T47D (cell line): ENCODE measurements around the gene GP5.

Source experiments
- DNase-seq, 2 experiments: peaks; one replicate each; pipeline versions ENCODE4 v3.0.0 to v3.0.0-alpha.2; 2011 to 2012; ENCODE audit warnings: low read depth in 1 of 2, low spot score in 1 of 2
- JUND ChIP-seq: IDR thresholded peaks from 2 replicates; pipeline ENCODE4 v1.6.1; 2012; ENCODE audit warnings: low read depth
- in situ Hi-C: cut with HindIII; loops from 2 replicates; pipeline ENCODE4 v1.10.0; 2016; ENCODE audit warnings: low sequenced_read_pairs, low pct_unique_long_range_greater_than_20kb

GP5 gene

DNA sequence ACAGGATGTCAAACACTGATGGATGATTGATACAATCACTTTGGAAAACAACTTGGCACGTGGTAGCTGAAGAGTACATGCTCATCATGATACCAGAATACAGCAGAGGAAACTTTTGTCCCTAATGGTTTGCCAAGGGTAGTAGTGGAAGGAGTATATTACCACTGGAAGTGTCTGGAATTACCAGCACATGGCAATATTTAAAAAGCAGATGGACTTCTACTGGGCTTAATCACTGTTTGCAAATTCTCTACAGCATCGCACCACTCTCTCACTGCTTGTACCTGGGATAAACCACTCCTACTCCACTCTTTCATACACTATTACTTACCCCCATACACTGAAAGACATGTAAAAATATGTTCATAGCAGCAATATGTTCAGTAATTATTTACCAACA is 19.6 kb upstream of the GP5 start:
- in situ Hi-C loops: no loop called here
- no peak for TF ChIP-seq JUND

DNA sequence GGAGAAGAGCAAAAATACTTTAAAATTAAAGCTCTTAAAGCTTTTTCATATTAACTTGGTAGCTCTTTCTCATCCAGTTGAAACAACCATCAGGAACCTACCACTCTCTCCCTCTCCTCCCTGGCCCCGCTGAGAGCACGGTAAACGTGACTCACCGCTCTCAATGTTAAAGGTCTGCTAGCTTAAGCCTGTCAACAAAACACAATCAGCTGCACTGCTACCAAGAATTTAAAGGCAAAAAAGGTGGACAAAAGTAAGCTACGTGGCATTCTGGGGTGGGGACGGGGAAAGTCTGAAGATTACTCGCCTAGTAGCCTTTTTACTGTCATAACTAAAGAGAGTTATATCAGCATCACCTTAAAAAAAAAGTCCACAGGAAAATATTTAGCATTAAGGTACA is 8.4 kb upstream of the GP5 start:
- TF ChIP-seq JUND: no peak
- in situ Hi-C loops: no loop called here
- DNase-seq: no peak

More for the DNA sequence above, 19.6 kb upstream of the GP5 start:
- DNase-seq: no peak

DNA sequence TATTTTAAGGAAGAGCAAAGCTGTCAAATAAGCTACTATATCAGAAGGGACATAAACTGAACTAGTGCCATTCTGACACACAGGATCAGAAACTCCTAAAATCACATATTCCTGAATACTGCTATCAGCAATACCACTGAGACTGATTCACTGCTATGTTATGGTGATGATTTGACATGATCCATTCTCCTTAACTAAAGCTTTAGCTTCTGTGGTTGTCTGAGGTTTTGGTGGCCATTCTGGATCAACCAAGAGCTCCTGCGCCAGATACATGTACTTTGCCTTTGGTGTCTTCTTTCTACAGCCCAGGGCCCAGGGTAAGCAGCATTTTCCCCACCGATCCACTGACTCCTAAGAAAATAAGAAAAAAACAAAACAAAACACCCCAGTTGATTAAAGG is 6.7 kb upstream of the GP5 start:
- no peak for TF ChIP-seq JUND
- DNase-seq: no peak
- in situ Hi-C loops: no loop called here

DNA sequence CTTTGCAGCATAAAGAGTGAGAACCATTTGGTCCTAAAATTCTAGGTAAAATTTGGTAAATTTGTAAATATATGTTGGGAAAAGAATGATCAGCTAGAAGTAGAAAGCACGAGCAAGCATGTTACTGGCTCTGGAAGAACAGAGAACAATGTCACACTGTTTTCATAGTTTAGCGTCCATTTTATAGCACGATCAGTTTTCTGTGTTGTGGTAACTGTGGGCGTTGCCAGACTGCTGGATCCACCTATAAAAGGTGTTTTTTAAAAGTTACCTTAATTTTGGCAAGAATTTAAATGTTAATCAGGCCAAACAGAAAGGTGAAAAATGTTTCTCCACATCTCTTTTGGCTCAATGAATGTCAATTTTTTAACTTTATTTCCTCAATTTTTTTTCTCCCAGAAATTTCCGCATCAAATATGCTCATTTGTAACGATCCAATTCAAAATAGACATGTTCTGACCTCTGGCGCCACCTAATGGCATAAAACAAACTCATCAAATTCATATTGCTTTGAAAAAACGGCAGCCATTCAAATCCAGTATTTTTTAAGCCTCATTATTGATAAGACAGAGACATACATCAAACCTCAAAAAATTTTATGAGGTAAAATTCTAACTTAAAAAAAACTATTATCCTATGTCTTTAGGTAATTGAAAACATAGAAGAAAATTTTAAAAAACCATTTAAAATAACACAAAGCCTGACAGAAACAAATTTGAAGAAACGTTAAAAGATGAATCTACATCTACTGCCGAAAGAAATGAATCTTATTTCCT is 5.5 kb upstream of the GP5 start:
- in situ Hi-C loops: no loop called here
- DNase-seq: peak in 1 of 2 experiments; percentile 84
- no peak for TF ChIP-seq JUND

- no peak for TF ChIP-seq JUND
- in situ Hi-C loops: no loop called here
- no peak for DNase-seq
Observed at GRCh38 chr3:194401868-194402329, 2.8 kb upstream of the GP5 start.

GRCh38 chr3:194401346-194401745 is 2.3 kb upstream of the GP5 start:
- no peak for DNase-seq
- no peak for TF ChIP-seq JUND
- in situ Hi-C loops: no loop called here

DNA sequence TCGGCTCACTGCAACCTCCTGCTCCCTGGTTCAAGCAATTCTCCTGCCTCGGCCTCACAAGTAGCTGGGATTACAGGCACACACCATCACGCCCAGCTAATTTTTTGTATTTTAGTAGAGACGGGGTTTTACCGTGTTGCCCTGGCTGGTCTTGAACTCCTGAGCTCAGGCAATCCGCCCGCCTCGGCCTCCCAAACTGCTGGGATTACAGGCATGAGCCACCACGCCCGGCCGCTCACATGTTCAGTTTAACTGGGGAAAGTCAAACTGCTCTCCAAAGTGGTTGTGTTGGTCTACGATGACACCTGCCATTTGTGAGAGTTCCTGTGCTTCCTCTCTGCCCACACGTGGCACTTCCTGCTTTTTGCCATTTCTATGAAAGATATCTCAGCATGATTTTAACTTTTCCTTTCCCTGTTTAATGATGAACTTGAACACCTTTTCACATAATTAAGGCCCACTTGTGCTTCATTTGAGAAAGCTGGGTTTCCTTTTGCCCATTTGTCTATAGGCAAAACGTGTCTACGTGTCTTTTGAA is 877 bp upstream of the GP5 start:
- no peak for DNase-seq
- in situ Hi-C loops: no loop called here
- TF ChIP-seq JUND: no peak

GRCh38 chr3:194397757-194398312 is 1.2 kb downstream of the GP5 start:
- TF ChIP-seq JUND: no peak
- DNase-seq: no peak
- in situ Hi-C loops: no loop called here

DNA sequence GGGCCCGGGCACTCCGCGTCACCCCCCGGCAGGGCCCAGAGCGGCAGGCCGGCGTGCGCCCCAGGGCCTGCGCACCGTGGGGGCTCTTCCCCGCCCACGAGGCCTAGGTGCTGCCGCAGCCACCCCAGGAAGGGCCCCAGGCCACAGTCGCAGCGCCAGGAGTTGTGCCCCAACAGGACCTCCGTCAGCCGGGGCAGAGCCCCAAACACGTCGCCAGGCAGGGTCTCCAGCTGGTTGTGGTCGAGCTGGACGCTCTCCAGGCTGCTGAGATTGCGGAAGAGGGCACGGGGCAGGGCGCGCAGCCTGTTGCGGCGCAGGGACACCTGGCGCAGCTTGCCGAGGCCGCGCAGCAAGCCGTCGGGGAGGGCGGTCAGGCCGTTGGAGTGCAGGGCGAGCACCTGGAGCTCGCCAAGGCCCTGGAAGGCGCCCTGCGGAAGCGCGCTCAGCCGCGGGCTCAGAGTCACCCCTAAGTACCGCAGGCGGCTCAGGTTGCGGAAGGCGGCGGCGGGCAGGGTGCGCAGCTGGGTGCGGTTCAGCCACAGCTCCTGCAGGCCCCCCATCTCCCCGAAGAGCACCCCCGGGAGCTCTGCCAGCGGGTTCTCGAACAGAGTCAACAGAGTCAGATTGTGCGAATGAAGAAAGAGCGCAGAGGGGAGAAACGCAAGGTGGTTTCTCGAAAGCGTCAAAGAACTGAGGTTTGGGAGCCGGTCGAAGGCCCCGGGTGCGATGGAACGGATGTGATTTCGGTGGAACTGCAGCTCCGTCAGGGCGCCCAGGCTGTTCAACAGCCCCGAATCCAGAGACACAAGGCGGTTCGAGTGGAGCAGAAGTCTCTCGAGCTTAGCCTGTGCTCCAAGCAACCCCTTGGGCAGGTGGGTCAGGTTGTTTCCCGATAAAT is 2.0 kb downstream of the GP5 start:
- no peak for DNase-seq
- in situ Hi-C loops: no loop called here
- no peak for TF ChIP-seq JUND

DNA sequence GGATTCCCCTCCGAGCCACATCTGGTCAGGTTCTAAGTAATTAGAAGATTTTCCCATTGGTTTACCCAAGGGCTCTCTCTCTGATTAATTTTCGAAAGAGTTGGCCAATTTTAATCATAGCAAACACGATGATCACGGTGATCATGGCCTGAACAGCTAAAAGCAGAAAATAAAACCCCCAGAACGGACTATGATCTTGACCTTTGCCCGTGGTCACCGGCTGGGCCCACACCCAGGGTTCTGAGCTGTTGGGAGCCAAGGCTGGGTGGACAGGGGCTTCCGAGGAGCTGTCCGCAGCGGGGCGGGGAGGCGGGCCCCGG is 2.6 kb downstream of the GP5 start:
- no peak for TF ChIP-seq JUND
- in situ Hi-C loops: no loop called here
- DNase-seq: no peak

- in situ Hi-C loops: no loop called here
- DNase-seq: no peak
- TF ChIP-seq JUND: no peak
Observed at GRCh38 chr3:194395778-194396538, 3.1 kb downstream of the GP5 start.

DNA sequence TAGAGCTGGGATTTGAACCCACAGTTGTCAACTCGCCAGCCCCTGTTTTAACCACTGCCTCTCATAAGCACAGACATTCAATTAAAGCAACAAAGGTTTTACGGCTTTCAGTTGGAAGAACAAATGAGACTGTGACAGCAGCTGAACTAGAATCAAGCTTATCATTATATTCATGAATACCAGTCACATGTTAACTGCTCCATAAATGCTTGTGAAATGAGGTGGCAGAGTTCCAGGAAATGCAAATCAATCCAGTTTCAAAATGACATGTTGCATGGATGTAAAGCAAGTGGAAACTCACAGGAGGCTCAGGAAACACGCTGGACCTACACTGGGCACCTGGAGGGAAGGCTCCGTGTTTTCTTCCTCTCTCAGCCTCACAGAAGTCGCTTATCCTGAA is 3.9 kb downstream of the GP5 start:
- DNase-seq: peak in 1 of 2 experiments; percentile 44
- TF ChIP-seq JUND: no peak
- in situ Hi-C loops: no loop called here
